ENCODE results near the gene COX18. TPM values are rescaled to one million over a fixed set of nuclear protein-coding genes. Genes with fewer than 3 reads are reported as not detected.
A peak's percentile ranks its signal among the peaks of the same experiment; 100 is the strongest.

The COX18 gene, protein sequence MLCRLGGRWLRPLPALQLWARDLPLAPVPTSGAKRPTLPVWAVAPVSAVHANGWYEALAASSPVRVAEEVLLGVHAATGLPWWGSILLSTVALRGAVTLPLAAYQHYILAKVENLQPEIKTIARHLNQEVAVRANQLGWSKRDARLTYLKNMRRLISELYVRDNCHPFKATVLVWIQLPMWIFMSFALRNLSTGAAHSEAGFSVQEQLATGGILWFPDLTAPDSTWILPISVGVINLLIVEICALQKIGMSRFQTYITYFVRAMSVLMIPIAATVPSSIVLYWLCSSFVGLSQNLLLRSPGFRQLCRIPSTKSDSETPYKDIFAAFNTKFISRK
- total RNA-seq (2014; rRNA removed; shearing (Covaris generic)) (14.3 and 16.9 TPM in 2 replicates), total RNA-seq (2022) (23.4 and 23.5 TPM in 2 replicates), Bru-seq, nascent RNA (percentile 78 among the genes with signal in this experiment), BruChase-seq, experiment 1, labeled RNA remaining after a 6-hour chase (percentile 71 among the genes with signal in this experiment), BruChase-seq, experiment 2, labeled RNA remaining after a 2-hour chase (percentile 70 among the genes with signal in this experiment)
- long read RNA-seq, full-length matches to known transcripts, result 1 of 5 reads
- long read RNA-seq, partial matches to known transcripts, result 0 of 5 reads
- long read RNA-seq, other reads (novel, unspliced or antisense), result 4 of 5 reads

DNA sequence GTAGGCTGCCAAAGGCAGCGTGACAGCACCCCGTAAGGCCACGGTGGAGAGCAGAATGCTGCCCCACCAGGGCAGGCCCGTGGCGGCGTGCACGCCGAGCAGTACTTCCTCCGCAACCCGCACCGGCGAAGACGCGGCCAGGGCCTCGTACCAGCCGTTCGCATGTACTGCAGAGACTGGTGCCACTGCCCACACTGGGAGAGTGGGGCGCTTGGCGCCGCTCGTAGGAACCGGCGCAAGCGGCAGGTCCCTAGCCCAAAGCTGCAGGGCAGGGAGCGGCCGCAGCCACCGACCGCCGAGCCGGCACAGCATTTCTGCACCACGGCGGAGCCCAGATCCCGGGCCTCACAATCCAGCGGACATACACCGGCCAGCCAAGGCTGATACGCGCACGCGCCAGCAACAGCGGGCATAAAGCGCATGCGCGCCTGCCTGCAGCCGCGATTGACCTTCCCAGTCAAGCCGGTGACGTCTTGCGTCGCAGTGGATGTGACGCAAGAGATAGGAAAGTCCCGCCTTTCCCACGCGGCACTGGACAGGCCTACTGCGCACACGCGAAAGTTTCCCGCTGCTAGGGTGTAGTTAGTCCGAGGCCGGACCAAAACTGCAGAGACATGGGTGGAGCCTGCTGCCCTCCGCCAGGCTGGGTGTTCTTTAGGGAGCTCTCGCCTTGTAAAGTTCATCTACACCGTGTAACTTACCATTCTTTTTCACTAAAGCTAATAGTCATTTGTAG is at the start of gene COX18:
Gene COX18 (minus strand): TSS at position 379 of the 736 bp plus-strand sequence. CDS start 67 bp downstream, at position 312.
- intact Hi-C loops (cut with micrococcal nuclease; ENCODE audit: unreplicated experiment), result loop anchor here (1.0 to 10.0 kb wide), 3 partner anchors 190 to 585 kb away; no protein-coding TSS in a partner anchor
- ChIA-PET CTCF (ENCODE audit: unreplicated experiment) (interaction anchor here (0.5 kb wide), 1 partner anchor 44 kb away, joined by 3 read pairs; no protein-coding TSS in a partner anchor), POLR2A (interaction anchor here (0.6 to 2.8 kb wide), 8 partner anchors 11 to 547 kb away, joined by 3 to 20 read pairs (median 4); partner anchors contain the start of gene ANKRD17)
- Histone ChIP-seq H3K4me1 (ENCODE audit: insufficient read depth, low read length, poor library complexity, severe bottlenecking) (peaks cover 15% of the 10 kb centered on the region), H3K9me2 (ENCODE audit: insufficient read depth, low read length) (no peaks in the 10 kb centered on the region), H3K4me3 (ENCODE audit: low read depth, low read length, poor library complexity, severe bottlenecking) (peak within 1 kb of the TSS; percentile 81), H3K27ac (ENCODE audit: low read depth, low read length, poor library complexity, severe bottlenecking) (peak within 1 kb of the TSS; percentile 93), H3K9me3 (ENCODE audit: low read length) (no peaks in the 10 kb centered on the region), H4K20me1 (ENCODE audit: insufficient read depth, low read length) (no peaks in the 10 kb centered on the region), H3K79me2 (ENCODE audit: insufficient read depth, low read depth, low read length) (peaks cover 18% of the 10 kb centered on the region; the same call in 1 of the 2 replicates), H3K4me2 (ENCODE audit: low read length) (peak within 1 kb of the TSS; percentile 93), H2AFZ (ENCODE audit: low read length) (peak within 1 kb of the TSS; percentile 92), H3K36me3 (ENCODE audit: insufficient read depth, low read length) (peaks cover 61% of the 10 kb centered on the region)
- no TSS peak for BruUV-seq (replicated peaks)
- TF ChIP-seq, protein P1, sequence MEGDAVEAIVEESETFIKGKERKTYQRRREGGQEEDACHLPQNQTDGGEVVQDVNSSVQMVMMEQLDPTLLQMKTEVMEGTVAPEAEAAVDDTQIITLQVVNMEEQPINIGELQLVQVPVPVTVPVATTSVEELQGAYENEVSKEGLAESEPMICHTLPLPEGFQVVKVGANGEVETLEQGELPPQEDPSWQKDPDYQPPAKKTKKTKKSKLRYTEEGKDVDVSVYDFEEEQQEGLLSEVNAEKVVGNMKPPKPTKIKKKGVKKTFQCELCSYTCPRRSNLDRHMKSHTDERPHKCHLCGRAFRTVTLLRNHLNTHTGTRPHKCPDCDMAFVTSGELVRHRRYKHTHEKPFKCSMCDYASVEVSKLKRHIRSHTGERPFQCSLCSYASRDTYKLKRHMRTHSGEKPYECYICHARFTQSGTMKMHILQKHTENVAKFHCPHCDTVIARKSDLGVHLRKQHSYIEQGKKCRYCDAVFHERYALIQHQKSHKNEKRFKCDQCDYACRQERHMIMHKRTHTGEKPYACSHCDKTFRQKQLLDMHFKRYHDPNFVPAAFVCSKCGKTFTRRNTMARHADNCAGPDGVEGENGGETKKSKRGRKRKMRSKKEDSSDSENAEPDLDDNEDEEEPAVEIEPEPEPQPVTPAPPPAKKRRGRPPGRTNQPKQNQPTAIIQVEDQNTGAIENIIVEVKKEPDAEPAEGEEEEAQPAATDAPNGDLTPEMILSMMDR (conservative IDR thresholded peaks at IDR 0.05; ENCODE audit: low read length), result 0 out of 2 replicates have a peak, but pooled peaks have one; percentile 22
- TF ChIP-seq EZH2phosphoT487 (IDR thresholded peaks at IDR 0.05; ENCODE audit: borderline replicate concordance, low read depth, low read length), result no peak
- peak; percentile 99 for DNase-seq (ENCODE audit: low spot score)

DNA sequence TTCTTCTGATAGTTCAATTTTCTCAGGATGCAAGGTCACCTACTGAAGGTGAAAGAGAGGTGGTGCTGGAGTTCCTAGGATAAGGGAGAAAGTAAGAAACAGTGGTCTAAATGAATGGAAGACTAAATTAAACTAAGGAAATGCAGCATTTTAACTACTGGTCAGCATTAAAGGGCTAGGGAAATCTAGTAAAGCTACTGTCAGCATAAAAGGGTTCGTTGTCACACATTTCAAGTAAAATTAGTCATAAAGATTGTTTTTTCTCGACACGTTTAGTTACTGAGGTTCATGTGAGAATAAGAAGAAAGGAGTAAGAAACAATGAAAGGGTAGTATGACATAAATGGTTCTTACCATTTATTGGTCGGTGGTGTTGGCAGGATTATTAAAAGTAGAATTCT is 40.0 kb upstream of the COX18 start:
- no peaks in the 10 kb centered on the region for H4K20me1 ChIP-seq (ENCODE audit: insufficient read depth, low read length)
- no peaks in the 10 kb centered on the region for H3K79me2 ChIP-seq (ENCODE audit: insufficient read depth, low read depth, low read length)
- H3K4me2 ChIP-seq (ENCODE audit: low read length), result no peak overlapping the region
- H3K9me3 ChIP-seq (ENCODE audit: low read length), result no peaks in the 10 kb centered on the region
- intact Hi-C loops (cut with micrococcal nuclease; ENCODE audit: unreplicated experiment), result no loop called here
- no TSS peak for BruUV-seq (replicated peaks)
- no peaks in the 10 kb centered on the region for H3K4me1 ChIP-seq (ENCODE audit: insufficient read depth, low read length, poor library complexity, severe bottlenecking)
- no peak for DNase-seq (ENCODE audit: low spot score)
- ChIA-PET CTCF (ENCODE audit: unreplicated experiment) (no interaction called here), POLR2A (no interaction called here)
- H3K27ac ChIP-seq (ENCODE audit: low read depth, low read length, poor library complexity, severe bottlenecking), result no peak overlapping the region
- peaks cover 96% of the 10 kb centered on the region for H3K36me3 ChIP-seq (ENCODE audit: insufficient read depth, low read length)
- H2AFZ ChIP-seq (ENCODE audit: low read length), result no peak overlapping the region
- H3K9me2 ChIP-seq (ENCODE audit: insufficient read depth, low read length), result no peaks in the 10 kb centered on the region
- TF ChIP-seq EZH2phosphoT487 (IDR thresholded peaks at IDR 0.05; ENCODE audit: borderline replicate concordance, low read depth, low read length), result no peak
- TF ChIP-seq, protein P1 (conservative IDR thresholded peaks at IDR 0.05; ENCODE audit: low read length), result no peak
- H3K4me3 ChIP-seq (ENCODE audit: low read depth, low read length, poor library complexity, severe bottlenecking), result no peak overlapping the region

Data from OCI-LY7 (cell line).